Parathyroid adenoma (tissue), 2 donors: ENCODE measurements around the gene HPCAL1.
"Not testable (repeated sequence)": the region's sequence is repeated elsewhere in the genome, so short reads cannot be mapped to it uniquely, and the experiment has no call there.

Experiments used
- H2AFZ ChIP-seq: fragments of 300-600 bp; sonication (generic); one replicate; pipeline ENCODE4 v1.7.0; 2017; ENCODE audit warnings: antibody characterized with exemption, mild to moderate bottlenecking
- H3K27ac ChIP-seq: fragments of 300-600 bp; sonication (generic); one replicate; pipeline ENCODE4 v1.7.0; 2017
- H3K27me3 ChIP-seq: fragments of 300-600 bp; sonication (generic); one replicate; pipeline ENCODE4 v1.7.0; 2017; ENCODE audit warnings: low read length; ENCODE audit not compliant: control insufficient read depth, insufficient read depth
- H3K36me3 ChIP-seq: fragments of 300-600 bp; sonication (generic); one replicate; pipeline ENCODE4 v1.7.0; 2017; ENCODE audit warnings: low read length; ENCODE audit not compliant: control insufficient read depth, insufficient read depth
- H3K4me1 ChIP-seq: fragments of 300-600 bp; sonication (generic); one replicate; pipeline ENCODE4 v1.7.0; 2017; ENCODE audit warnings: control low read depth
- H3K4me2 ChIP-seq: fragments of 300-600 bp; sonication (generic); one replicate; pipeline ENCODE4 v1.7.0; 2017; ENCODE audit warnings: low read length
- H3K4me3 ChIP-seq: fragments of 300-600 bp; sonication (generic); one replicate; pipeline ENCODE4 v1.7.0; 2017; ENCODE audit warnings: low read depth, low read length
- H3K79me2 ChIP-seq: fragments of 300-600 bp; sonication (generic); one replicate; pipeline ENCODE4 v1.7.0; 2017; ENCODE audit warnings: control low read depth
- H3K9ac ChIP-seq: fragments of 300-600 bp; sonication (generic); one replicate; pipeline ENCODE4 v1.7.0; 2017; ENCODE audit warnings: mild to moderate bottlenecking
- H3K9me3 ChIP-seq: fragments of 300-600 bp; sonication (generic); one replicate; pipeline ENCODE4 v1.7.0; 2017; ENCODE audit warnings: low read length; ENCODE audit not compliant: control insufficient read depth
- CTCF ChIP-seq: fragments of 300-600 bp; sonication (generic); IDR thresholded peaks from one replicate; pipeline ENCODE4 v1.7.0; 2017; ENCODE audit warnings: antibody characterized with exemption, mild to moderate bottlenecking
- donor health status: primary hyperparathyroidism.

The HPCAL1 gene

GRCh38 chr2:10441948-10442347 lies 139.2 kb downstream of the HPCAL1 start:
- H3K27me3 ChIP-seq = no peaks in the 10 kb centered on the region
- H3K27ac ChIP-seq = no peak overlapping the region
- peaks cover 17% of the 10 kb centered on the region for H3K4me1 ChIP-seq
- no peak overlapping the region for H2AFZ ChIP-seq
- no peak overlapping the region for H3K4me3 ChIP-seq
- TF ChIP-seq CTCF = no peak
- H3K36me3 ChIP-seq = no peaks in the 10 kb centered on the region
- H3K79me2 ChIP-seq = no peaks in the 10 kb centered on the region
- no peak overlapping the region for H3K9ac ChIP-seq
- no peak overlapping the region for H3K4me2 ChIP-seq
- H3K9me3 ChIP-seq = no peaks in the 10 kb centered on the region

- peaks cover 13% of the 10 kb centered on the region for H3K4me1 ChIP-seq
- not testable (repeated sequence) for H3K79me2 ChIP-seq, H3K4me3 ChIP-seq, H3K27me3 ChIP-seq, H3K27ac ChIP-seq, H3K36me3 ChIP-seq, H3K4me2 ChIP-seq, H3K9ac ChIP-seq, H2AFZ ChIP-seq, H3K9me3 ChIP-seq
Observed at GRCh38 chr2:10442469-10443126, 139.9 kb downstream of the HPCAL1 start.

GRCh38 chr2:10444463-10444862 lies 141.8 kb downstream of the HPCAL1 start:
- Histone ChIP-seq H3K4me3 (no peak overlapping the region), H3K4me2 (no peak overlapping the region), H3K9ac (no peak overlapping the region), H3K79me2 (no peaks in the 10 kb centered on the region), H3K27ac (no peak overlapping the region), H3K9me3 (no peaks in the 10 kb centered on the region), H3K4me1 (peaks cover 4% of the 10 kb centered on the region), H3K27me3 (no peaks in the 10 kb centered on the region), H3K36me3 (no peaks in the 10 kb centered on the region), H2AFZ (no peak overlapping the region)
- TF ChIP-seq CTCF = no peak

GRCh38 chr2:10446631-10447030 lies 143.9 kb downstream of the HPCAL1 start:
- Histone ChIP-seq H3K9me3 (no peaks in the 10 kb centered on the region), H3K4me3 (peak overlapping the region; percentile 82), H3K4me1 (peaks cover 2% of the 10 kb centered on the region), H3K36me3 (no peaks in the 10 kb centered on the region), H3K79me2 (no peaks in the 10 kb centered on the region), H2AFZ (no peak overlapping the region), H3K4me2 (peak overlapping the region; percentile 88), H3K27ac (no peak overlapping the region), H3K9ac (no peak overlapping the region), H3K27me3 (no peaks in the 10 kb centered on the region)
- no peak for TF ChIP-seq CTCF

GRCh38 chr2:10447300-10447894 lies 144.7 kb downstream of the HPCAL1 start:
- peak overlapping the region; percentile 48 for H3K9ac ChIP-seq
- H3K36me3 ChIP-seq = no peaks in the 10 kb centered on the region
- H3K27ac ChIP-seq = peak overlapping the region; percentile 78
- H3K4me3 ChIP-seq = peak overlapping the region; percentile 82
- H3K27me3 ChIP-seq = no peaks in the 10 kb centered on the region
- H3K4me2 ChIP-seq = peak overlapping the region; percentile 88
- peaks cover 2% of the 10 kb centered on the region for H3K4me1 ChIP-seq
- peak overlapping the region; percentile 61 for H2AFZ ChIP-seq
- H3K9me3 ChIP-seq = no peaks in the 10 kb centered on the region
- H3K79me2 ChIP-seq = no peaks in the 10 kb centered on the region
- peak; percentile 19 for TF ChIP-seq CTCF
